Epithelial cell of proximal tubule (primary cell): ENCODE data around the gene AKT1. TPM values are rescaled to one million over a fixed set of nuclear protein-coding genes. Genes with fewer than 3 reads are reported as not detected.
A peak's percentile ranks its signal among the peaks of the same experiment; 100 is the strongest.

Experiments
- DNase-seq: peaks from one replicate; pipeline ENCODE4 v3.0.0-alpha.2; 2011; ENCODE audit warnings: low read depth
- H3K4me3 ChIP-seq: 2 replicates; pipeline ENCODE4 v1.5.1; 2011; ENCODE audit warnings: low read depth, mild to moderate bottlenecking, low read length
- total RNA-seq: library from RNA; depleted of rRNA; stranded (reverse); fragments of >200 nt; gene quantifications from 2 replicates; pipeline ENCODE4 v1.2.3, GENCODE V29; 2015
- TF ChIP-seq, protein P1 (sequence below): conservative IDR thresholded peaks from 2 replicates; pipeline ENCODE4 v1.5.1; 2012; ENCODE audit warnings: low read depth, mild to moderate bottlenecking, low read length

The AKT1 gene
- total RNA-seq, 1 donor from 2014 or later: 162 TPM

DNA sequence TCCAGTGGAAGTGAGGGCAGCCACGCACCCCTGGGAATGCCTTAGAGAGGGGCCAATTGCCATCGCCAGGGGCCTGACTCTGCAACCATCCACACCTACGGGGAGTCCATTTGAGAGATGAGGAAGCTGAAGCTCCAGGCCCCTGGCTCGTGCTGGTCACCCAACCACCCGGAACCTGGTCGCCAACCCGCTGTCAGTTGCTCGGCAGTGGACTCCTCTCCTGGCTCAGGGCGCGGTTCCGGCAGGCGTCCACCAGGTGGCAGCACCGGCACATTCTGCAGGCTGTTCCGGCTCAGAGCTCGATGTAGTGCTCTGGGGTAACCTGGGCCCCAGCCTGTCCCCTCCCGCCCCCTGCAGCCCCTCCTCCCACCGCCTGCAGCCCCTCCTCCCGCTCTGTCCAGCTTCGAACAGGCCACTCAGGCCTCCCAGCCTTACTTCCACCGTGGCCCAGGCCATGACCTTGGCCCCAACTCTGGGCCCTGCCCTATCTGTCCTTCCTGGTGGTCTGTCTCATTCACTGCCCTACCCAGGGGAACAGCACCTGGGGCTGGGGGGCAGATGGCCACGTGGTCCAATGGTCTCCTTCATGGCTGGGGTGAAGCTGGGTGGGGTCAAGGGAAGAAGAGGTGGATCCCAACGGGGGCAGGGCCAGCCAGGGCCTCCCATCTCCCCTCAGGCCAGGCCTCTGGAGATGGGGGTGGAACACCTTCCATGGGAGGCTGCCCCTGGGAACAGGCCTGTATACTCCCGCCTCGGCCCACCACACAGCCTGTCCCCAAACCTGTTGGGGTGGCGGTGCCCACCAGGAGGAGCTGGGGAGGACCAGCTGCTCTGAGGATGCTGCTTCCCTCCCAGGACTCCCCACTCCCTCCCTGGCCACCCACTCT is 26.9 kb downstream of the AKT1 start:
- TF ChIP-seq, protein P1, sequence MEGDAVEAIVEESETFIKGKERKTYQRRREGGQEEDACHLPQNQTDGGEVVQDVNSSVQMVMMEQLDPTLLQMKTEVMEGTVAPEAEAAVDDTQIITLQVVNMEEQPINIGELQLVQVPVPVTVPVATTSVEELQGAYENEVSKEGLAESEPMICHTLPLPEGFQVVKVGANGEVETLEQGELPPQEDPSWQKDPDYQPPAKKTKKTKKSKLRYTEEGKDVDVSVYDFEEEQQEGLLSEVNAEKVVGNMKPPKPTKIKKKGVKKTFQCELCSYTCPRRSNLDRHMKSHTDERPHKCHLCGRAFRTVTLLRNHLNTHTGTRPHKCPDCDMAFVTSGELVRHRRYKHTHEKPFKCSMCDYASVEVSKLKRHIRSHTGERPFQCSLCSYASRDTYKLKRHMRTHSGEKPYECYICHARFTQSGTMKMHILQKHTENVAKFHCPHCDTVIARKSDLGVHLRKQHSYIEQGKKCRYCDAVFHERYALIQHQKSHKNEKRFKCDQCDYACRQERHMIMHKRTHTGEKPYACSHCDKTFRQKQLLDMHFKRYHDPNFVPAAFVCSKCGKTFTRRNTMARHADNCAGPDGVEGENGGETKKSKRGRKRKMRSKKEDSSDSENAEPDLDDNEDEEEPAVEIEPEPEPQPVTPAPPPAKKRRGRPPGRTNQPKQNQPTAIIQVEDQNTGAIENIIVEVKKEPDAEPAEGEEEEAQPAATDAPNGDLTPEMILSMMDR: peak; percentile 66
- no peak for DNase-seq
- no peak overlapping the region for H3K4me3 ChIP-seq

DNA sequence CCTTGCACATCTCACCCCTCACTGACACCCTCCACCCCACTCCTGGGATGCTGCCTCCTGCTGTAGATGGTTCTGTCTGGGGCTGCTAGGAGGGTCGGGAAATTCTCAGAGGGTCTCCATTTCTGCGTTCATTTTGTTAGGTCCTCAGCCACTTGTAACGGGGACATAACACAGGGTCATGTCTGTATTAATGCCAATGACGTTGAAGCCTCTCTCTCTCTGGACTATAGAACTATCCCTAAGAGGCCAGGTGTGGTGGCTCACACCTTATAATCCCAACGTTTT is 28.0 kb downstream of the AKT1 start:
- TF ChIP-seq, protein P1: no peak
- H3K4me3 ChIP-seq: no peak overlapping the region
- DNase-seq: no peak

DNA sequence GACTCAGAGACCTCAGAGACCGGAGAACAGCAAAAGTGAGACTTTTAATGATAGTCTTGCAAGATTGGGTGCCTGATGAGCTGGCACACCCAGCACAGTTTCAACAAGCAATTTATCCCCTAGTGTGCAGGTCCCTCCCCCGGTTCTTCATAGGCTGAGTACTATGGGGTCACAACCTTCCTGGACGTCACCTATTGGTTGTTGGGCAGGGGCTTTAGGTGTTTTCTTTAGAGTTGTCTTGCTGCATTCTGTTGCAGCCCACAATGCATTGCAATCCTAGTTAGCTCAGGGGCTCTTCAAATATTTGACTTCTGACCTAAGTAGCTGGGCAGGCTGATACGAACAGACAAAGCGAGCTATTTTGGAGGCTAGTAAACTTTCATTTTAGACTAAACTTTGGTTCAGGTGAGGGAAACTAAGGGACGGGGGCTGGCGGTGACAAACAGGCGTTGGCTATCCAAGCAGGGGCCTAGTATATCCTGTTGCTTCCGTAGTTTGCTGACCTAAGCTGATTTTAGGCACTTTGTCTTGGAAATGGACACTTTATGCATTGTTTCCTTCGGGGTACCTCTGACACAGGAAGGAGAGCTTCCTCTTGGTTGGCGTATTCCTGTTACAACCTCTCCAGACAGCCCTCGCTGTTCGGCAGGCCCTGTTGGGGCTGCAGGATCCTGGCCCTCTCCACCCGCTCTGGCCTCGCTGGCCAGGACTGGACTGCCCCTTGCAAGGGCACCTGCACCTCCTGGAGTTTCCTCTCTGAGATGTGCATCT is 28.5 kb downstream of the AKT1 start:
- TF ChIP-seq, protein P1: no peak
- no peak for DNase-seq
- H3K4me3 ChIP-seq: no peak overlapping the region

DNA sequence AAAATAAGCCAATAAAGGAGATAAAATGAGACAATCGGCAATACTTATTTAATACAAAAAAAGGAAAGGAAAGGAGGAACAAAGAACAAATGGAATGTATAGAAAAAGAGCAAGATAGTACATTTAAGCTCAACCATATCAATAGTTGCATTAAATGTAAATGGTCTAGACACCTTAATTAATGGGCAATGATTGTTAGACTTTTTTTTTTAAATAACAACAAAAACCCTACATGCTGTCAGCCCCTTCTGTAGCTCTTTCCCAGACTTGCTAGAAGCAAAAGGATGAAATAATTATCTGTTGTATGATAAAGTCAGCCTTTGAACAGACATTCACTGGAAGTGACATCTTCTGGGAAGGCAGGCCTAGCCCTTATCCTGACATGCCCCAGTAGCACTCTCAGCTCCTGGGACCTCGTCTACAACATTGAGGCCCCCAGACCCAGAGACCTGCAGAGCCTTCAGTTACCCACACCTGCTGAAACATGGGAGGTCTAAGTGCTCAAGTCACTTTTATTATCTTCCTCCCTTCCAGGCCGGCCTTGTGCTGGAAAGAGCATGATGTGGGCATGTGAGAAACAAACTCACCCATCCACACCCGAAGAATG is 29.2 kb downstream of the AKT1 start:
- TF ChIP-seq, protein P1: no peak
- no peak overlapping the region for H3K4me3 ChIP-seq

DNA sequence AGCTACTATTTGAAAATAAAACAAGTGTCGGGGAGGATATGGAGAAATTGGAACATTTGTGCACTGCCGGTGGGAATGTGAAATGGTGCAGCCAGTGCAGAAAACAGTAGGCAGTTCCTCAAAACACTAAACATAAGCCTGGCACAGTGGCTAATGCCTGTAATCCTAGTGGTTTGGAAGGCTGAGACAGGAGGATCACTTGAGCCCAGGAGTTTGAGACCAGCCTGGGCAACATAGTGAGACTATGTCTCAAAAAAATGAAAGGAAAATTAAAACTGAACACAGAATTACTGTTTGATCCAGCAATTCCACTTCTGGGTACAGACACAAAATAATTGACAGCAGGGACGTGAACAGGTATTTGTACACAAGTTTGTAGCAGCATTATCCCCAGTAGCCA is 30.0 kb downstream of the AKT1 start:
- DNase-seq: no peak
- H3K4me3 ChIP-seq: no peak overlapping the region
- TF ChIP-seq, protein P1: no peak

More for the DNA sequence above, 29.2 kb downstream of the AKT1 start:
- no peak for DNase-seq

DNA sequence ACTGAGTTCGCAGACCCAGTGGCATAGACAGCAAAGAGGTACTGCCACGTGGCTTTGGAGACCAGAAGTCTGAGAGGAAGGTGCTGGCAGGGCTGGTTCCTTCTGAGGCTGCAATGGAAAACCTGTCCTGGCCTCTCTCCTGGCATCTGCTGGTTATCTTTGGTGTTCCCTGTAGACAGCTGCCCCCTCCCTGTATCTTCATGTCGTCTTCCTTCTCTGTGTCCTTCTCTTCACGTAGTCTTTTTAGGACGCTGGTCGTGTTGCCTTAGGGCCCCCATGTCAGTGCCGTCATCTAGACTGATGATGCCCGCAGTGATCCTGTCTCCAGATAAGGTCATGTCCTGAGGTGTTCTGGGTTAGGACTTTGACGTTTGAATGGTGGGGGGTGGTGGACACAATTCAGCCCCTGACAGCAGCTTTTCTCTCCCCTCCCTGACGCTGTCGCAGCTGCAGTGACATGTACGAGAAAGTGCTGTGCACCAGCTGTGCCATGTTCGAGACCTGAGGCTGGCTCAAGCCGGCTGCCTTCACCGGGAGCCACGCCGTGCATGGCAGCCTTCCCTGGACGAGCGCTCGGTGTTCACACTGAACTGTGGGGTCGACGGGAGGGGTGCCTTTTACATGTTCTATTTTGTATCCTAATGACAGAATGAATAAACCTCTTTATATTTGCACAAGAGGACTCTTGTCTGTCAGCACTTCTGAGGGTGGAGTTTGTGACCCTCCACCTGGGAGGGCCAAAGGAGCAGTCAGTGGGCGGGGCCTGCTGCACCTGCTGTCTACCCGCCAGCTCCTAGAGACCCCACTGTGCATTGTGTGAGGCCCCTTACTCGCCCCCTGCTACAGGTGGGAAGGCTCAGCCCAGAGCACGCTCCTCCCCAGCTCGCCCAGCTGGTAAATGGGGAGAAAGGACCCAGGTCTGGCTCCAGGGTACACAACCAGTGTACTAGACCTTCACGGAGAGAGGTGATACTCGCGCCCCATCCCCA is 36.3 kb downstream of the AKT1 start:
- no peak for DNase-seq
- no peak overlapping the region for H3K4me3 ChIP-seq
- TF ChIP-seq, protein P1: no peak
